ENCODE measurements around the gene RNF111. TPM values are rescaled to one million over a fixed set of nuclear protein-coding genes. Genes with fewer than 3 reads are reported as not detected.

RNF111 gene
- total and polyA plus RNA-seq, 2 experiments from 2014 or later = 14.4 to 24.5 TPM

DNA sequence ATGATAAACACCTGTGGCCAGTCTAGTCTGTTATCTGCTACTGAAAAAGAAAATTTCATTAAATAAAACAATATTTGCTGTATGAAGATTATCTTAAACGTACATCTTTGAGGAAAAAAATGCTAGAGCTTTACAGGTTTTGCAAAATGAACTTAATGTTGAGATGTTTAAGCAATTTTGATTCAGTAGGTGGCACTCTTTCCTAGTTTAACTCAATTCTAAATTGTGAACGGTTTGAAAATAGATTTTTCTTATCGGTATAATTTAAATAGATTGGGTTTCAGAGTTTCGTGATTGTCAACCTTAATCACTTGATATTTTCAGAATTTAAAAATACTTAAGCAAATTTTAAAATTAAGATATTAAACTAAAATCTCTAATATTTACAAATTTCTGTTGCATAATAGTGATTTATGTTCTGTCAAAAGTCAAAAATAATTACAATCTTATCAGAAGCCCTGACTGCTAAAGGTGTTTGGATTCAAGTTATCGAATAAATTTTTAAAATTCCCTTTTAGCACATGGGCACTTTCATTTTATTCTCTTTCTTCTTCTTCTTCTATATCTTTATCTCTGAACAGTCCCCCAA is 7.0 kb upstream of the RNF111 start:
- H3K4me3 Mint-ChIP-seq = no peak overlapping the region
- Histone ChIP-seq H3K4me3 (no peak overlapping the region), H3K27me3 (ENCODE audit: insufficient read depth) (no peaks in the 10 kb centered on the region), H2AFZ (no peak overlapping the region), H3K9me2 (ENCODE audit: insufficient read depth) (no peaks in the 10 kb centered on the region), H3K4me1 (ENCODE audit: insufficient read depth) (no peaks in the 10 kb centered on the region; the same call in 1 of the 2 replicates), H4K20me1 (replicated peaks; ENCODE audit: insufficient read depth) (no peaks in the 10 kb centered on the region), H3K27ac (ENCODE audit: low read depth) (no peak overlapping the region), H3K36me3 (ENCODE audit: insufficient read depth) (no peaks in the 10 kb centered on the region), H3F3A (replicated peaks; ENCODE audit: low read depth) (no peaks in the 10 kb centered on the region), H3K4me2 (no peak overlapping the region), H3K79me2 (replicated peaks; ENCODE audit: insufficient read depth) (no peaks in the 10 kb centered on the region)
- no peak overlapping the region for H3K27ac Mint-ChIP-seq
- DNase-seq (ENCODE audit: low spot score) = peak; percentile 52
- no peaks in the 10 kb centered on the region for H3K27me3 Mint-ChIP-seq (ENCODE audit: insufficient read depth, low read depth, poor library complexity)
- H3K4me1 Mint-ChIP-seq = peaks cover 5% of the 10 kb centered on the region; the same call in 2 of the 3 replicates
- H3K9me3 Mint-ChIP-seq = no peaks in the 10 kb centered on the region
- H3K36me3 Mint-ChIP-seq (ENCODE audit: low read depth) = no peaks in the 10 kb centered on the region
- TF ChIP-seq ZNF114 (CRISPR knock-in tag; IDR thresholded peaks at IDR 0.05) = no peak
- peak in 1 of 2 experiments; percentile 61; a peak in 3 of 4 replicates for TF ChIP-seq CTCF (conservative IDR thresholded peaks at IDR 0.05; ENCODE audit: low read depth in 2 of 2)
- TF ChIP-seq NANOG (IDR thresholded peaks at IDR 0.05; ENCODE audit: borderline replicate concordance) = no peak
- no peak for ATAC-seq

DNA sequence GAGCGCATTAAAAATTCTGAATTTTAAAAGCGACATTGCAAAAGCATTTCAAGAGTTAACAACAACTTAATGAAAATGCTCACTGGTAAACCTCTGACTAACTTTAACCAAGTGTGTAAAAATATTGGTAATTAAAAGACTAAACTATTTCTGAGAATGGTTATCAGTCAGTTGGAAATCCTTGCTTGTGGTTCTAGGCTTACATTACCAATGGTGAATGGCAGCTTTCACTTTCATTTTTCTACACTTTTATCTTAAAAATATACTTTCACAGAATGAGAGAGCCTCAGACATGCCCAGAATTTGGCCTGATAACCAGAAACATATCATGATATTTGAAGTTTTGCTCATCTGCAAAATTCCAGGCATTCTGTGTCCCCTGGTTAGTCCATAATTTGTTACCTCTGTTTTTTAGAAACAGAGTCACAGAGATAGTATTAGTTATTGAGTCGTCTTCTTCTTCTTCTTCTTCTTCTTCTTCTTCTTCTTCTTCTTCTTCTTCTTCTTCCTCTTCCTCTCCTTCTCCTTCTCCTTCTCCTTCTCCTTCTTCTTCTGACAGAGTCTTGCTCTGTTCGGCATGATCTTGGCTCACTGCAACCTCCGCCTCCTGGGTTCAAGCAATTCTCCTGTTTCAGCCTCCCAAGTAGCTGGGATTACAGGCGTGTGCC is 5.5 kb upstream of the RNF111 start:
- no peaks in the 10 kb centered on the region for H3F3A ChIP-seq (replicated peaks; ENCODE audit: low read depth)
- ATAC-seq (no peak), DNase-seq (ENCODE audit: low spot score) (no peak)
- H3K9me3 Mint-ChIP-seq = no peaks in the 10 kb centered on the region
- H3K4me1 ChIP-seq (ENCODE audit: insufficient read depth) = no peaks in the 10 kb centered on the region; the same call in 1 of the 2 replicates
- H3K4me1 Mint-ChIP-seq = peaks cover 9% of the 10 kb centered on the region; the same call in 2 of the 3 replicates
- H3K4me2 ChIP-seq = no peak overlapping the region
- H3K27me3 ChIP-seq (ENCODE audit: insufficient read depth) = no peaks in the 10 kb centered on the region
- no peak overlapping the region for H3K4me3 Mint-ChIP-seq
- no peaks in the 10 kb centered on the region for H3K79me2 ChIP-seq (replicated peaks; ENCODE audit: insufficient read depth)
- no peak overlapping the region for H3K27ac ChIP-seq (ENCODE audit: low read depth)
- H3K27me3 Mint-ChIP-seq (ENCODE audit: insufficient read depth, low read depth, poor library complexity) = no peaks in the 10 kb centered on the region
- H3K36me3 ChIP-seq (ENCODE audit: insufficient read depth) = no peaks in the 10 kb centered on the region
- H2AFZ ChIP-seq = no peak overlapping the region
- no peak overlapping the region for H3K4me3 ChIP-seq
- no peaks in the 10 kb centered on the region for H3K36me3 Mint-ChIP-seq (ENCODE audit: low read depth)
- no peaks in the 10 kb centered on the region for H3K9me2 ChIP-seq (ENCODE audit: insufficient read depth)
- H3K27ac Mint-ChIP-seq = no peak overlapping the region
- no peaks in the 10 kb centered on the region for H4K20me1 ChIP-seq (replicated peaks; ENCODE audit: insufficient read depth)
- no peak for TF ChIP-seq JUNB (IDR thresholded peaks at IDR 0.05; ENCODE audit: unreplicated experiment)
- TF ChIP-seq CTCF (conservative IDR thresholded peaks at IDR 0.05; ENCODE audit: low read depth in 2 of 2) = no peak
- TF ChIP-seq NANOG (IDR thresholded peaks at IDR 0.05; ENCODE audit: borderline replicate concordance) = no peak
- TF ChIP-seq, protein P1, sequence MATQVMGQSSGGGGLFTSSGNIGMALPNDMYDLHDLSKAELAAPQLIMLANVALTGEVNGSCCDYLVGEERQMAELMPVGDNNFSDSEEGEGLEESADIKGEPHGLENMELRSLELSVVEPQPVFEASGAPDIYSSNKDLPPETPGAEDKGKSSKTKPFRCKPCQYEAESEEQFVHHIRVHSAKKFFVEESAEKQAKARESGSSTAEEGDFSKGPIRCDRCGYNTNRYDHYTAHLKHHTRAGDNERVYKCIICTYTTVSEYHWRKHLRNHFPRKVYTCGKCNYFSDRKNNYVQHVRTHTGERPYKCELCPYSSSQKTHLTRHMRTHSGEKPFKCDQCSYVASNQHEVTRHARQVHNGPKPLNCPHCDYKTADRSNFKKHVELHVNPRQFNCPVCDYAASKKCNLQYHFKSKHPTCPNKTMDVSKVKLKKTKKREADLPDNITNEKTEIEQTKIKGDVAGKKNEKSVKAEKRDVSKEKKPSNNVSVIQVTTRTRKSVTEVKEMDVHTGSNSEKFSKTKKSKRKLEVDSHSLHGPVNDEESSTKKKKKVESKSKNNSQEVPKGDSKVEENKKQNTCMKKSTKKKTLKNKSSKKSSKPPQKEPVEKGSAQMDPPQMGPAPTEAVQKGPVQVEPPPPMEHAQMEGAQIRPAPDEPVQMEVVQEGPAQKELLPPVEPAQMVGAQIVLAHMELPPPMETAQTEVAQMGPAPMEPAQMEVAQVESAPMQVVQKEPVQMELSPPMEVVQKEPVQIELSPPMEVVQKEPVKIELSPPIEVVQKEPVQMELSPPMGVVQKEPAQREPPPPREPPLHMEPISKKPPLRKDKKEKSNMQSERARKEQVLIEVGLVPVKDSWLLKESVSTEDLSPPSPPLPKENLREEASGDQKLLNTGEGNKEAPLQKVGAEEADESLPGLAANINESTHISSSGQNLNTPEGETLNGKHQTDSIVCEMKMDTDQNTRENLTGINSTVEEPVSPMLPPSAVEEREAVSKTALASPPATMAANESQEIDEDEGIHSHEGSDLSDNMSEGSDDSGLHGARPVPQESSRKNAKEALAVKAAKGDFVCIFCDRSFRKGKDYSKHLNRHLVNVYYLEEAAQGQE (IDR thresholded peaks at IDR 0.05; ENCODE audit: unreplicated experiment) = no peak
- TF ChIP-seq CREB1 (CRISPR knock-in tag; IDR thresholded peaks at IDR 0.05; ENCODE audit: low read depth) = no peak

All from GM23338 (cell line).